ENCODE measurements around the gene TMEM79. TPM values are rescaled to one million over a fixed set of nuclear protein-coding genes. Genes with fewer than 3 reads are reported as not detected.

Gene TMEM79
- total and polyA plus RNA-seq, 4 experiments from 2014 or later = 0.93 to 16.8 (median 11.0) TPM

- H3K27me3 ChIP-seq (ENCODE audit: insufficient read depth, low read length) = no peaks in the 10 kb centered on the region
- H3K9me3 ChIP-seq (ENCODE audit: control insufficient read depth in 1 of 2, low read length in 2 of 2) = no peaks in the 10 kb centered on the region
- intact Hi-C loops (cut with micrococcal nuclease) = no loop called here
- Mint-ChIP-seq H3K4me3 (peak overlapping the region in 7 of 8 donors; percentile 7 to 76 (median 42)), H3K36me3 (peaks cover 23 to 54% of the 10 kb centered on the region in 2 donors), H3K27me3 (no peaks in the 10 kb centered on the region), H3K27ac (peak overlapping the region in 5 of 7 donors; percentile 22 to 96 (median 49)), H3K9me3 (peaks cover 0 to under 1% (median 0%) of the 10 kb centered on the region in 8 donors), H3K4me1 (peaks cover 26 to 43% (median 34%) of the 10 kb centered on the region in 4 donors)
- H3K4me1 ChIP-seq (ENCODE audit: insufficient read depth, low read length) = peaks cover 38% of the 10 kb centered on the region
- CTCF ChIA-PET (ENCODE audit: partially characterized antibody) = interaction anchor here (0.9 kb wide), 1 partner anchor 40 kb away, joined by 3 read pairs; no protein-coding TSS in a partner anchor
- POLR2A ChIA-PET (ENCODE audit: partially characterized antibody) = interaction anchor here (0.8 to 1.3 kb wide), 2 partner anchors 8 to 67 kb away, joined by 3 read pairs; partner anchors contain the start of gene PMF1
- H3K36me3 ChIP-seq (ENCODE audit: insufficient read depth, low read length) = peaks cover 36% of the 10 kb centered on the region
- H3K27ac ChIP-seq (ENCODE audit: low read depth, low read length) = no peak overlapping the region
- H3K4me3 ChIP-seq (ENCODE audit: low read length in 2 of 2) = no peak overlapping the region
- no peak for DNase-seq
These were observed 4.3 kb upstream of the TMEM79 start for GRCh38 chr1:156279837-156280236.

- Histone ChIP-seq H3K4me3 (ENCODE audit: low read length in 2 of 2) (peak overlapping the region; percentile 83 to 93), H3K27me3 (ENCODE audit: insufficient read depth, low read length) (no peaks in the 10 kb centered on the region), H3K4me1 (ENCODE audit: insufficient read depth, low read length) (peaks cover 38% of the 10 kb centered on the region), H3K9me3 (ENCODE audit: control insufficient read depth in 1 of 2, low read length in 2 of 2) (no peaks in the 10 kb centered on the region), H3K27ac (ENCODE audit: low read depth, low read length) (peak overlapping the region; percentile 80), H3K36me3 (ENCODE audit: insufficient read depth, low read length) (peaks cover 26% of the 10 kb centered on the region)
- H3K27me3 Mint-ChIP-seq = no peaks in the 10 kb centered on the region
- intact Hi-C loops (cut with micrococcal nuclease) = no loop called here
- peak overlapping the region; percentile 90 to 99 (median 96) for H3K27ac Mint-ChIP-seq
- H3K9me3 Mint-ChIP-seq = peaks cover 0 to 1% (median 0%) of the 10 kb centered on the region in 8 donors
- POLR2A ChIA-PET (ENCODE audit: partially characterized antibody) = interaction anchor here (0.6 to 4.1 kb wide), 10 partner anchors 9 to 425 kb away, joined by 3 to 50 read pairs (median 14); partner anchors contain the start of genes CCT3, GLMP, PMF1 and TSACC
- peaks cover 26 to 51% (median 35%) of the 10 kb centered on the region in 4 donors for H3K4me1 Mint-ChIP-seq
- peak overlapping the region; percentile 90 to 99 (median 96) for H3K4me3 Mint-ChIP-seq
- peak in 4 of 5 donors; percentile 6 to 63 (median 20) for DNase-seq
- peaks cover 22 to 44% of the 10 kb centered on the region in 2 donors for H3K36me3 Mint-ChIP-seq
- CTCF ChIA-PET (ENCODE audit: partially characterized antibody) = interaction anchor here (1.0 to 1.7 kb wide), 3 partner anchors 21 to 68 kb away, joined by 3 to 4 read pairs (median 4); partner anchors contain the start of gene PMF1
These were observed 2.8 kb upstream of the TMEM79 start for GRCh38 chr1:156281281-156281680.

GRCh38 chr1:156281693-156282478, 2.2 kb upstream of the TMEM79 start:
- H3K27me3 ChIP-seq (ENCODE audit: insufficient read depth, low read length) = no peaks in the 10 kb centered on the region
- peak overlapping the region; percentile 80 for H3K27ac ChIP-seq (ENCODE audit: low read depth, low read length)
- peaks cover 24% of the 10 kb centered on the region for H3K36me3 ChIP-seq (ENCODE audit: insufficient read depth, low read length)
- intact Hi-C loops (cut with micrococcal nuclease) = loop anchor here (1.0 to 2.0 kb wide), 5 partner anchors 56 to 485 kb away; partner anchors contain the start of genes CCT3, LAMTOR2, PMF1 and PRCC
- Mint-ChIP-seq H3K36me3 (peaks cover 16 to 40% of the 10 kb centered on the region in 2 donors), H3K27ac (peak overlapping the region; percentile 90 to 99 (median 96)), H3K27me3 (no peaks in the 10 kb centered on the region), H3K9me3 (peaks cover 0 to 1% (median 0%) of the 10 kb centered on the region in 8 donors), H3K4me1 (peaks cover 26 to 51% (median 36%) of the 10 kb centered on the region in 4 donors), H3K4me3 (peak overlapping the region; percentile 90 to 99 (median 96))
- no peaks in the 10 kb centered on the region for H3K9me3 ChIP-seq (ENCODE audit: control insufficient read depth in 1 of 2, low read length in 2 of 2)
- ChIA-PET POLR2A (ENCODE audit: partially characterized antibody) (interaction anchor here (0.6 to 4.1 kb wide), 30 partner anchors 10 to 1020 kb away, joined by 3 to 50 read pairs (median 4); partner anchors contain the start of genes CCT3, GLMP, HDGF and LAMTOR2), CTCF (ENCODE audit: partially characterized antibody) (interaction anchor here (1.0 to 1.7 kb wide), 5 partner anchors 8 to 74 kb away, joined by 3 to 5 read pairs (median 4); partner anchors contain the start of gene PMF1)
- peak overlapping the region; percentile 83 to 93 for H3K4me3 ChIP-seq (ENCODE audit: low read length in 2 of 2)
- H3K4me1 ChIP-seq (ENCODE audit: insufficient read depth, low read length) = peaks cover 38% of the 10 kb centered on the region
- DNase-seq = peak in 1 of 5 donors; percentile 3

- Mint-ChIP-seq H3K36me3 (peaks cover 10 to 33% of the 10 kb centered on the region in 2 donors), H3K9me3 (peaks cover 0 to 1% (median 0%) of the 10 kb centered on the region in 8 donors), H3K4me1 (peaks cover 26 to 51% (median 36%) of the 10 kb centered on the region in 4 donors), H3K4me3 (peak within 1 kb of the TSS; percentile 90 to 99 (median 96)), H3K27ac (peak within 1 kb of the TSS; percentile 90 to 99 (median 96)), H3K27me3 (no peaks in the 10 kb centered on the region)
- H3K9me3 ChIP-seq (ENCODE audit: control insufficient read depth in 1 of 2, low read length in 2 of 2) = no peaks in the 10 kb centered on the region
- DNase-seq = peak; percentile 97 to 99 (median 98)
- H3K27me3 ChIP-seq (ENCODE audit: insufficient read depth, low read length) = no peaks in the 10 kb centered on the region
- H3K4me3 ChIP-seq (ENCODE audit: low read length in 2 of 2) = peak within 1 kb of the TSS; percentile 93 to 96
- ChIA-PET POLR2A (ENCODE audit: partially characterized antibody) (interaction anchor here (0.6 to 4.1 kb wide), 32 partner anchors 9 to 1021 kb away, joined by 3 to 50 read pairs (median 4); partner anchors contain the start of genes CCT3, GLMP, HDGF and LAMTOR2), CTCF (ENCODE audit: partially characterized antibody) (interaction anchor here (0.9 to 2.0 kb wide), 9 partner anchors 9 to 103 kb away, joined by 3 to 5 read pairs (median 4); partner anchors contain the start of gene PMF1)
- peak within 1 kb of the TSS; percentile 80 for H3K27ac ChIP-seq (ENCODE audit: low read depth, low read length)
- intact Hi-C loops (cut with micrococcal nuclease) = loop anchor here (1.0 to 2.0 kb wide), 5 partner anchors 56 to 485 kb away; partner anchors contain the start of genes CCT3, LAMTOR2, PMF1 and PRCC
- H3K36me3 ChIP-seq (ENCODE audit: insufficient read depth, low read length) = peaks cover 18% of the 10 kb centered on the region
- H3K4me1 ChIP-seq (ENCODE audit: insufficient read depth, low read length) = peaks cover 38% of the 10 kb centered on the region
These were observed 1.5 kb upstream of the TMEM79 start, which contains the start of gene SMG5 for GRCh38 chr1:156282479-156283222. Gene SMG5, minus strand, starts transcription at chr1:156282825. Its CDS starts 145 bp downstream, at chr1:156282680.

GRCh38 chr1:156283521-156283920, 604 bp upstream of the TMEM79 start:
- CTCF ChIA-PET (ENCODE audit: partially characterized antibody) = interaction anchor here (1.0 to 2.0 kb wide), 6 partner anchors 8 to 102 kb away, joined by 3 to 5 read pairs (median 3); no protein-coding TSS in a partner anchor
- peak overlapping the region; percentile 80 for H3K27ac ChIP-seq (ENCODE audit: low read depth, low read length)
- no peaks in the 10 kb centered on the region for H3K9me3 ChIP-seq (ENCODE audit: control insufficient read depth in 1 of 2, low read length in 2 of 2)
- Mint-ChIP-seq H3K9me3 (peaks cover 0 to 1% (median 0%) of the 10 kb centered on the region in 8 donors), H3K27me3 (no peaks in the 10 kb centered on the region), H3K27ac (peak overlapping the region; percentile 42 to 99 (median 96)), H3K36me3 (peaks cover 2 to 24% of the 10 kb centered on the region in 2 donors), H3K4me3 (peak overlapping the region; percentile 90 to 99 (median 96)), H3K4me1 (peaks cover 23 to 51% (median 35%) of the 10 kb centered on the region in 4 donors)
- H3K4me3 ChIP-seq (ENCODE audit: low read length in 2 of 2) = peak overlapping the region; percentile 93 to 96
- POLR2A ChIA-PET (ENCODE audit: partially characterized antibody) = interaction anchor here (0.8 to 4.1 kb wide), 21 partner anchors 8 to 1022 kb away, joined by 3 to 50 read pairs (median 6); partner anchors contain the start of genes CCT3, GLMP, HDGF and LAMTOR2
- H3K27me3 ChIP-seq (ENCODE audit: insufficient read depth, low read length) = no peaks in the 10 kb centered on the region
- H3K36me3 ChIP-seq (ENCODE audit: insufficient read depth, low read length) = peaks cover 11% of the 10 kb centered on the region
- intact Hi-C loops (cut with micrococcal nuclease) = loop anchor here (2.0 kb wide), 1 partner anchor 229 kb away; the partner anchor contains the start of gene LAMTOR2
- no peak for DNase-seq
- peaks cover 38% of the 10 kb centered on the region for H3K4me1 ChIP-seq (ENCODE audit: insufficient read depth, low read length)

GRCh38 chr1:156284757-156285156, 632 bp downstream of the TMEM79 start:
- no peak for DNase-seq
- ChIA-PET POLR2A (ENCODE audit: partially characterized antibody) (interaction anchor here (1.1 to 4.1 kb wide), 2 partner anchors 10 to 48 kb away, joined by 4 to 50 read pairs; partner anchors contain the start of gene GLMP), CTCF (ENCODE audit: partially characterized antibody) (interaction anchor here (1.4 to 2.0 kb wide), 2 partner anchors 9 to 60 kb away, joined by 3 to 5 read pairs; no protein-coding TSS in a partner anchor)

More at GRCh38 chr1:156284757-156285156, 632 bp downstream of the TMEM79 start:
- Histone ChIP-seq H3K27ac (ENCODE audit: low read depth, low read length) (no peak overlapping the region), H3K9me3 (ENCODE audit: control insufficient read depth in 1 of 2, low read length in 2 of 2) (no peaks in the 10 kb centered on the region), H3K36me3 (ENCODE audit: insufficient read depth, low read length) (peaks cover 10% of the 10 kb centered on the region), H3K27me3 (ENCODE audit: insufficient read depth, low read length) (no peaks in the 10 kb centered on the region), H3K4me3 (ENCODE audit: low read length in 2 of 2) (no peak overlapping the region), H3K4me1 (ENCODE audit: insufficient read depth, low read length) (peaks cover 36% of the 10 kb centered on the region)
- H3K9me3 Mint-ChIP-seq = peaks cover 0 to 1% (median 0%) of the 10 kb centered on the region in 8 donors
- H3K4me3 Mint-ChIP-seq = peak overlapping the region in 1 of 8 donors; percentile 21
- peaks cover 8 to 29% of the 10 kb centered on the region in 2 donors for H3K36me3 Mint-ChIP-seq
- H3K27ac Mint-ChIP-seq = peak overlapping the region in 1 of 7 donors; percentile 7
- H3K27me3 Mint-ChIP-seq = no peaks in the 10 kb centered on the region
- H3K4me1 Mint-ChIP-seq = peaks cover 23 to 51% (median 35%) of the 10 kb centered on the region in 4 donors
- intact Hi-C loops (cut with micrococcal nuclease) = no loop called here
